ENCODE data around the gene PACRG.
"Not testable (repeated sequence)": the region's sequence is repeated elsewhere in the genome, so short reads cannot be mapped to it uniquely, and the experiment has no call there.

PACRG gene

GRCh38 chr6:162965366-162965765, 237.6 kb downstream of the PACRG start:
- no peak overlapping the region for H3K27ac ChIP-seq
- TF ChIP-seq Cebpa-rat (IDR thresholded peaks at IDR 0.05): no peak
- H3K4me1 ChIP-seq: peaks cover 0 to 13% (median 0%) of the 10 kb centered on the region in 10 experiments; a peak in 3 of 20 replicates
- H3K4me2 ChIP-seq: no peak overlapping the region
- H3K27me3 ChIP-seq: no peaks in the 10 kb centered on the region
- H3K36me3 ChIP-seq: no peaks in the 10 kb centered on the region
- H3K9ac ChIP-seq: no peak overlapping the region
- H3K4me3 ChIP-seq: no peak overlapping the region
- no peaks in the 10 kb centered on the region for H4K20me1 ChIP-seq
- no peaks in the 10 kb centered on the region for H3K9me3 ChIP-seq (replicated peaks in 1 of 11)

- Histone ChIP-seq H3K27ac (no peak overlapping the region), H4K20me1 (no peaks in the 10 kb centered on the region), H3K4me2 (no peak overlapping the region), H3K4me1 (no peaks in the 10 kb centered on the region), H3K9ac (no peak overlapping the region), H3K9me3 (replicated peaks in 1 of 11) (no peaks in the 10 kb centered on the region), H3K4me3 (no peak overlapping the region), H3K27me3 (no peaks in the 10 kb centered on the region), H3K36me3 (no peaks in the 10 kb centered on the region)
- TF ChIP-seq Cebpa-rat (IDR thresholded peaks at IDR 0.05): no peak
Observed at GRCh38 chr6:162970246-162970645, 242.5 kb downstream of the PACRG start.

- H3K4me1 ChIP-seq: no peaks in the 10 kb centered on the region
- no peak overlapping the region for H3K9ac ChIP-seq
- H4K20me1 ChIP-seq: no peaks in the 10 kb centered on the region
- H3K27ac ChIP-seq: no peak overlapping the region
- H3K4me3 ChIP-seq: no peak overlapping the region
- H3K36me3 ChIP-seq: no peaks in the 10 kb centered on the region
- no peaks in the 10 kb centered on the region for H3K27me3 ChIP-seq
- H3K4me2 ChIP-seq: no peak overlapping the region
- no peaks in the 10 kb centered on the region for H3K9me3 ChIP-seq (replicated peaks in 1 of 11)
- no peak for TF ChIP-seq Cebpa-rat (IDR thresholded peaks at IDR 0.05)
Observed at GRCh38 chr6:162971356-162971755, 243.6 kb downstream of the PACRG start.

GRCh38 chr6:162973151-162973872, 245.5 kb downstream of the PACRG start:
- no peak overlapping the region for H3K9ac ChIP-seq
- H3K4me3 ChIP-seq: no peak overlapping the region
- no peak overlapping the region for H3K4me2 ChIP-seq
- no peak for TF ChIP-seq Cebpa-rat (IDR thresholded peaks at IDR 0.05)
- H4K20me1 ChIP-seq: no peaks in the 10 kb centered on the region
- H3K36me3 ChIP-seq: no peaks in the 10 kb centered on the region
- H3K4me1 ChIP-seq: no peaks in the 10 kb centered on the region
- no peaks in the 10 kb centered on the region for H3K27me3 ChIP-seq
- H3K27ac ChIP-seq: no peak overlapping the region
- H3K9me3 ChIP-seq (replicated peaks in 1 of 11): no peaks in the 10 kb centered on the region

GRCh38 chr6:162973980-162974379, 246.2 kb downstream of the PACRG start:
- TF ChIP-seq Cebpa-rat (IDR thresholded peaks at IDR 0.05): no peak
- H3K4me1 ChIP-seq: no peaks in the 10 kb centered on the region
- no peaks in the 10 kb centered on the region for H4K20me1 ChIP-seq
- no peak overlapping the region for H3K9ac ChIP-seq
- no peaks in the 10 kb centered on the region for H3K9me3 ChIP-seq (replicated peaks in 1 of 11)
- no peak overlapping the region for H3K27ac ChIP-seq
- no peak overlapping the region for H3K4me2 ChIP-seq
- no peaks in the 10 kb centered on the region for H3K36me3 ChIP-seq
- no peak overlapping the region for H3K4me3 ChIP-seq
- H3K27me3 ChIP-seq: no peaks in the 10 kb centered on the region

GRCh38 chr6:162974685-162975084, 246.9 kb downstream of the PACRG start:
- Histone ChIP-seq H3K4me1 (no peaks in the 10 kb centered on the region), H3K9ac (no peak overlapping the region), H3K9me3 (replicated peaks in 1 of 11) (no peaks in the 10 kb centered on the region), H3K27me3 (no peaks in the 10 kb centered on the region), H3K4me3 (no peak overlapping the region), H3K4me2 (no peak overlapping the region), H4K20me1 (no peaks in the 10 kb centered on the region), H3K27ac (no peak overlapping the region), H3K36me3 (no peaks in the 10 kb centered on the region)
- no peak for TF ChIP-seq Cebpa-rat (IDR thresholded peaks at IDR 0.05)

GRCh38 chr6:162976141-162976540, 248.4 kb downstream of the PACRG start:
- no peaks in the 10 kb centered on the region for H3K9me3 ChIP-seq (replicated peaks in 1 of 11)
- no peak overlapping the region for H3K9ac ChIP-seq
- no peak overlapping the region for H3K27ac ChIP-seq
- no peaks in the 10 kb centered on the region for H3K36me3 ChIP-seq
- no peaks in the 10 kb centered on the region for H4K20me1 ChIP-seq
- no peaks in the 10 kb centered on the region for H3K27me3 ChIP-seq
- no peak overlapping the region for H3K4me2 ChIP-seq
- H3K4me1 ChIP-seq: no peaks in the 10 kb centered on the region
- H3K4me3 ChIP-seq: no peak overlapping the region
- TF ChIP-seq Cebpa-rat (IDR thresholded peaks at IDR 0.05): no peak

GRCh38 chr6:162983234-162983633, 255.5 kb downstream of the PACRG start:
- not testable (repeated sequence) for H3K27me3 ChIP-seq, H3K4me1 ChIP-seq, H3K4me3 ChIP-seq, H3K27ac ChIP-seq, H3K9ac ChIP-seq, H3K4me2 ChIP-seq, H4K20me1 ChIP-seq, H3K36me3 ChIP-seq
- H3K9me3 ChIP-seq (replicated peaks in 1 of 11): peaks cover 21 to 39% (median 30%) of the 10 kb centered on the region in 11 experiments; a peak in 21 of 22 replicates

- H4K20me1 ChIP-seq: no peaks in the 10 kb centered on the region
- H3K4me2 ChIP-seq: no peak overlapping the region
- no peak for TF ChIP-seq Cebpa-rat (IDR thresholded peaks at IDR 0.05)
- no peaks in the 10 kb centered on the region for H3K36me3 ChIP-seq
- H3K4me1 ChIP-seq: peaks cover 0 to 8% (median 0%) of the 10 kb centered on the region in 10 experiments; a peak in 4 of 20 replicates
- H3K9me3 ChIP-seq (replicated peaks in 1 of 11): no peaks in the 10 kb centered on the region
- no peaks in the 10 kb centered on the region for H3K27me3 ChIP-seq
- no peak overlapping the region for H3K4me3 ChIP-seq
- no peak overlapping the region for H3K27ac ChIP-seq
- no peak overlapping the region for H3K9ac ChIP-seq
Observed at GRCh38 chr6:162998777-162999176, 271.0 kb downstream of the PACRG start.

- H3K36me3 ChIP-seq: no peaks in the 10 kb centered on the region
- no peak overlapping the region for H3K27ac ChIP-seq
- no peak for TF ChIP-seq Cebpa-rat (IDR thresholded peaks at IDR 0.05)
- peaks cover 0 to 4% (median 0%) of the 10 kb centered on the region in 11 experiments; a peak in 1 of 22 replicates for H3K9me3 ChIP-seq (replicated peaks in 1 of 11)
- no peak overlapping the region for H3K4me2 ChIP-seq
- H3K4me1 ChIP-seq: peaks cover 0 to 8% (median 0%) of the 10 kb centered on the region in 10 experiments; a peak in 4 of 20 replicates
- no peak overlapping the region for H3K9ac ChIP-seq
- H3K4me3 ChIP-seq: no peak overlapping the region
- no peaks in the 10 kb centered on the region for H4K20me1 ChIP-seq
- no peaks in the 10 kb centered on the region for H3K27me3 ChIP-seq
Observed at GRCh38 chr6:162999575-163000285, 272.0 kb downstream of the PACRG start.

Measured in BLaER1 treated with 17β-estradiol and CSF1 and Interleukin-3, amounts not matched to agents 10 nM and 100 nM (cell line).